ENCODE data around the gene NPAP1.

DNA sequence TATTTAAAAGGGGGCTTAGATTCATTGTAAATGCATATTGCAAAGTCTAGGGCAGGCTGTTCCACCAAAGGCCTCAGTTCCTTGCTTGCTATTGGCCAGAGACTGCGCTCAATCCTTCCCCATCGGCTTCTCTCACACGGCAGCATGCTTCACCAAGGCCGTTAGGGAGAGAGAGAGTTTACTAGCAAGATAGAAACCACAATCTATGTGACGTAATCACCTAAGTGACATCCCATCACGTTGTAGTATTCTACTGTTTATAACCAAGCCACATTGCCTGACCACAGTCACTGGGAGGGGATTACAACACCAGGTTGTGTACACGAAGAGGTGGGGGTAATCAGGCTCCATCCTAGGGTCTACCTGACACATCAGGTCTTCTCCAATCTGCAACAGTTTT, 16.0 kb upstream of the NPAP1 start:
- TF ChIP-seq CTCF (conservative IDR thresholded peaks at IDR 0.05; ENCODE audit: low read length) (no peak), EZH2phosphoT487 (IDR thresholded peaks at IDR 0.05; ENCODE audit: borderline replicate concordance) (no peak)

Measured in Loucy (cell line).